Non-pigmented ciliary epithelial cell (primary cell): ENCODE measurements around the gene HELB.

Experiments used
- DNase-seq: peaks from one replicate; pipeline ENCODE4 v3.0.0-alpha.2; 2010; ENCODE audit warnings: low read depth

HELB gene

DNA sequence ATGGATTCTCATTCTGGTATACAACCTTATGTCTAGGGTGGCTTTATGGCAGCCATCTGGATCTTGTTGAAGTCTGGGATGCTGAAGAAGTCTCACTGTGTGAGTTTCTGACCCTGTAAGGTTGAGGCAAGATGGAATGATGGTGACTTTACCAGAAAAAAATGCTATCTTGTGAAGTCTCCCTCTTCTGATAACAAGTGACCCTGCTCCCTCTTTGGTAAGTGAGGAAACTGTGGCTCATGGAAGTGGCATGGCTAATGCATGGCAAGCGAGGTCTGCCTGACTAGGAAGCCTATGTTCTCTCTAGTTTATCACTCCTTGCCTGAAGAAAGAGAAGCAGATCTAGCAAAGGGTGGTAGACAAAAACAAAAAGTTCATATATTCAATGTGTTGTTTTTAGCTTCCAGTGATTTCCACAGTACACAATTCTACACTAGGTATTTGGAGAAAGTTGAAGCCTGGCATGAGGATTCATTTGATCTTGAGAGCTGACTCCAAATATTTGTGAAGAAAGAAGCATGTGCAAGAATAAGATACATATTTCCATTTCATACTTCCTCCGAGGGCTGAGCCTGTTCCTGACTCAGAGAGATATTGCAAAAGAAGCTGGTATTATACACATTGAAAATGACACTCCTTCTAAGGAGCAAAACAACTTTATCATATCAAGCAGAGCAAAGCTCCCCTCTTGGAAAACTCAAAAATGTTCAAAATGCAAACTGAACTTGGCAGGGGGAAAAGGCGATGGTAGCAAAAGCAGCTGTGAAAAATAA is 63.6 kb downstream of the HELB start:
- no peak for DNase-seq

DNA sequence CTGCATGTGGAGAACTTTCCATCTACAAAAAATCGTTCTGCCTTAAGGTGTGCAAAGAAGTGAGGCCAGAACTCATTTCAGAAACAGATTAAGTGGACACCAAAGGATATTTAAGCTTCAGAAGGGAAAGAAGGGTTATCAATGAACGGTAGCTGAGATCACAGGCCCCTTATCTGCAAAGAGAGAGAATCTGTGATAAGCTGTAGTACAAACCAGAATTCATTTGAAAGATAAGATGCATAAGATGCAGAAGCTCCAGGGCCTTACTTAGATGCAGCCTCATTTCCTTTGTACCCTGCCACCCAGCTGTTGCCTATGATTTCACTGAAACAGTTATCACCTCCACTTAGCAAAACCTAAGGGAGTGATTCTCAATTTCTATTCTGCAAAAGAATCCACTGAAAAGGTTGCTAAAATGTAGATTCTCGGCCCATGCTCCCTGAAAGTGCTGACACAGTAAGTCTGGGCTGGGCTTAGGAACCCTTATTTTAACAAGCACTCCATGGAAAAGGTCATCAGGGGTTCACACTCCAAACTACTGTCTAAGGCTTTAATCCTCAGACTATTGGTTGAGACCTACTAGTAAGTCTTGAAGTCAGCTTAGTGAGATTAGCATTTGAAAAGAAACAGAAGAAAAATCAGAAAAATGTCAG is 64.8 kb downstream of the HELB start:
- DNase-seq: no peak

DNA sequence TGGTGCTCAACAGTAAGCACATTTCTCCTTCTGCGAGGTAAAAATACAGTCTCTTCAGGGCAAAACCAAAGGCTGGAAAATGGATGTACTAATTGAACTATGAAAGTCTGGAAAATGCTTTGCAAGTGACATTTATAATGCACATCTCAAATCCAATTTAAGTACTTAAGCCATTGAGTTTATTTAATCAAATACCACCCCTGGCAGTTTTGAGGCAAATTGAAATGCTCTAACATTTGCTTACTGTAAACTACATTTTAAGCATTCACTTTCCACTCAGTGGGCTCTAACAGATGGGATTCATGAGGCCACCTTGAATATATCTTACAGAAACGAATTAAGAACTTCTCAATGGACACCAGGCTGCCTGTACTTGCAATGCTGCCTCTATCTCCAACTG is 69.7 kb downstream of the HELB start:
- no peak for DNase-seq

DNA sequence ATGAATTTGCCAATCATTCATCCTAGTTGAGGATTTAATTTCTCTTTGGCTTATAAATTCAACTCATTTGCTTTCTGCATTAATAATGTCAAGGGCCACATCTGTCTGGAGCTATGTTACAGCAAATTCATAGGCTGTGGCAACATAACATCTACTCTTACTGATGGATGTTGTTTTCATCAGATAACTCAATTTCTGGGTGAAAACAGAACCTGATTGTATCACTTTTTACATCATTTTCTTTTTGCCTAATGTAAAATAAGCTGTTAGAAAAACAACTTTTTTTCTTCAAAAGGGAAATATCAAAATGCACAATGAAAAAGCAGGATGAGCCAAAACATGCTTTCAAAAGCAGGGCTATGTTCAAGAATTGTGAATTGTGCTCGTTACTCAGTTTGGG is 73.3 kb downstream of the HELB start:
- no peak for DNase-seq

DNA sequence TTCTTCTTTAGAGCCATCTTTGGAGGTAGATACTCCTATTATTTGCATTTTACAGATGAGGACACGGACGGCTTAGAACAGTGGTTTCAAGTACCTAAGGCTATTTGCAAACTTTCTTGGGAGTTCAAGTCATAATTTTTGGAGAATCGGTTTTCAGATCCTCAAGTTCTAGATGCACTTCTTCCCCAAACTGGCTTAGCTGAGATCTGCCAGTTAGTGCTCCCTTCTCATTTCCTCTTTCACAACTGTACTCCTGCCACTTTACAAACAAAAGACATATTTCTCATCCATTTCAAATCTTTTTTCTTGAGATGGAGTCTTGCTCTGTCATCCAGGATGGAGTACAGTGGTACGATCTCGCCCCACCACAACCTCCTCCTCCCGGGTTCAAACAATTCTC is 77.3 kb downstream of the HELB start:
- DNase-seq: no peak

DNA sequence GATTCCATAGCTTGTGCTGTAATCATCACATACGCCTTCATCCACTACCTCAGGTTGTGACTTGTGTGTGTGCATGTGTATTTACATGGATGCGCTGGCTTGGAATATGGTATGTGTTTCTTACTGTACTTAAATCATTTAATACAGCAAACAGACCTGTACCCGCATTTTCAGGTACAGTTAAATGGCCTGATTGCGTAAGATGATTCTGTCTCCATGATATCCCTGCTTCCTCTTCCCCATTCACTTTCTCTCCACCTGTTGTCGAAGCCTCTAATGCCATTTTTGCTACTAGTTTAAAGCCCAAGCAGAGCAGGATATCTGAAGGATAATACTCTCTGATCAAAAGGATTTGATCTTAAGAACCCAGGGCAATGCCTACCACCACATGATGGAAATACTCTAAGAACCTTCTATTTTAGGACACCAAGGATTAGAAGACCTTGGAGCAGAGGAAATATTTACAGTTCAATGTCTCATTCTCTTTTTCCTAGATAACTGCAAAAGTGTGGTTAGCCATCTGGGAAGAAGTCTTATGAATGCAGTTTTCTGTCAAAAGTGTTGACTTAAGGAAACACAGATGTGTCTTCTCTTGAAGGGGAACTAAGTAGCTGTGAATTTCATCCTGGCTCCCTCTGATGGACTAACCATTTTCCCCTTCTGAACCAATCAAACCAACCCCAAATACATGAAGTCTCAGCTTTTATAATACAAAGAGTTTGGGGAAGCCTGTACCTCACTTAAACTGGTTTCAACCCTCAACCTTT is 78.7 kb downstream of the HELB start:
- DNase-seq: no peak

DNA sequence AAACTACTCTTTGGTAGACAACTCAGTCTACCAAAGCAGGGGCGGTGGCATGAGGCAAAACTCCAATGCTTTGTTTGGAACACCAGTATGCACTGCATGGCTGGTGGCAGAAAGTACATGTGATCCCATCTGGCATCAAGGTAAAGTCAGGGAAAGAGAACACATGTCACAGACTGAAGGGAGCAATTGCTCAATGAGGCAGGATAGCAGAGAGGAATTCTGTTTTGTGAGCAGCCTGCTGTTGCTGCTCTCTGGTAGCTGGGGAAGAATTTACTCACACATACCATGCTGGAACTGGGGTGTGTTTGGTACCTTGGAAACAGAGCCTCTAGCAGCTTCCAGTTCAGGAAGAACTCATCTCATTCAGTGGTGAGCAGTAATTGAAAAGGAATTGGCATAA is 84.8 kb downstream of the HELB start:
- DNase-seq: no peak
